ENCODE measurements around the gene CSF2. TPM values are rescaled to one million over a fixed set of nuclear protein-coding genes. Genes with fewer than 3 reads are reported as not detected.

CSF2 gene
- total RNA-seq, 1 experiment from 2014 or later, result 0.80 TPM

DNA sequence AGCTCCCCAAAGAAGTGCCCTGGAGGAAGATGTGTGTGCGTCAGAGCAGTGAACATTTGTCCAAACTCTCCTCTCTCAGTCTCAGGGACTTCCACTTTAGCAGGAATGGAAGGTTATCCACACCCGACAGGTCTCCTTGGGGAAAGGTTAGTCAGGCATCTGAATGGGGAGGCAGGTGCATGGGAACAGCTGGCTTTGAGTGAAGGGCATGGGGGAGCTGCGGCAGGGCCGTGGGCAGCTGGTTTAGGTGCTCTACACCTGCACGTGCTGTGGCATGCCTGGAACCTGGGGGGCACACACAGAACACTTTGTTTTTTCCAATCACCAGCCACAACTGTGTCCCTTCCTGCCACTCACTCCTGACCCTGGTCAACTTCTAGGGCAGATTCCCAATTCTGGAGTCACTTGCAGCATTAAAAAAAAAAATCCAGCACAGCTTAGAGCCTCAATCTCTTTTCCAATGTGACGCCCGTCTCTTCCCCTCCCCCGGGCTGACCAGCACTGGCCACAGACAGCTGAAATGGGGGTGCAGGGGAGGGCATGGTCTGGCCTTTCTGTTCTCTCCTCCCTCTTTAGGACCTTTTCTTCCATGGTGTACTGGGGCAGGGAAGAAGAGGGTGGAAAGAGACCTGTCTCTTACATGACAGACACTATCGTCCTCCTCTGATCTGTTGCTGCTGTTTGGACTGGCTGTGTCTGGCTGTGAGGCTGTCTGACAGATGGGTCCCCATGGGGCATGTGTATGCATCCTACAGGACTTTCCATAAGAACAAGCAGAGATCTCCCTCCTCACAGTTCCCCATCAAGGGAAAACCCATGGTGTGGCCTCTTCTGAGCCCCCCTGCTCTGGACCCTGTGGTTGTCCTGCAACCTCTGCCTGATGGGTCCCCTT, 22.7 kb upstream of the CSF2 start:
- CTCF ChIA-PET, result no interaction called here
- TF ChIP-seq CTCF (IDR thresholded peaks at IDR 0.05; ENCODE audit: unreplicated experiment), result no peak
- no peak for DNase-seq
- no TSS peak for BruUV-seq (replicated peaks)
- H3K9me3 Mint-ChIP-seq (ENCODE audit: low read depth, unreplicated experiment), result no peaks in the 10 kb centered on the region
- H3K36me3 Mint-ChIP-seq (ENCODE audit: insufficient read depth, unreplicated experiment), result no peaks in the 10 kb centered on the region
- peaks cover 62% of the 10 kb centered on the region for H3K27me3 Mint-ChIP-seq (ENCODE audit: unreplicated experiment)
- intact Hi-C loops (cut with micrococcal nuclease; ENCODE audit: unreplicated experiment), result no loop called here
- no peak overlapping the region for H3K27ac Mint-ChIP-seq (ENCODE audit: unreplicated experiment)
- H3K4me3 Mint-ChIP-seq (ENCODE audit: low read depth, unreplicated experiment), result no peak overlapping the region
- H3K4me1 Mint-ChIP-seq (ENCODE audit: low read depth, unreplicated experiment), result no peaks in the 10 kb centered on the region

DNA sequence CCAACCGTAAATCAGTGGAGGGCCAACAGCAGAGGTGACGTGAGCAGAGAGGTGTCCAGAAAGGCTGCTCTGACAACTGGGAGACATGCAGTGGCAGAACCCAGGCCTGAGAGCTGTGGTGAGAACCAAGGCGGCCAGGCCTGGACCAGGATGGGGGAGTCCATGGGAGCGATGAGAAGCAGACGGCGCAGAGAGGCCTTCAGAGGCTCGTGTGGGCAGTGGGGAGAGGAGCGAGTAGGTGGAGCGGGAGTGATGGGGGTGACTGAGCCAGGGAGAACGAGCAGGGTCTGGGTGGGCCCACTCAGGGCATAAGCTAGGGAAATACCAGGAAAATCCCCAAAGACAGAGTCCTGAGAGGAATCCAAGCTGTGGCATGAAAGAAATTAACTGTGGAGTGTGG, 21.1 kb upstream of the CSF2 start:
- intact Hi-C loops (cut with micrococcal nuclease; ENCODE audit: unreplicated experiment), result no loop called here
- no peaks in the 10 kb centered on the region for H3K36me3 Mint-ChIP-seq (ENCODE audit: insufficient read depth, unreplicated experiment)
- H3K4me1 Mint-ChIP-seq (ENCODE audit: low read depth, unreplicated experiment), result no peaks in the 10 kb centered on the region
- H3K27ac Mint-ChIP-seq (ENCODE audit: unreplicated experiment), result no peak overlapping the region
- H3K9me3 Mint-ChIP-seq (ENCODE audit: low read depth, unreplicated experiment), result no peaks in the 10 kb centered on the region
- BruUV-seq (replicated peaks), result no TSS peak
- CTCF ChIA-PET, result no interaction called here
- DNase-seq, result no peak
- H3K27me3 Mint-ChIP-seq (ENCODE audit: unreplicated experiment), result peaks cover 70% of the 10 kb centered on the region
- no peak for TF ChIP-seq CTCF (IDR thresholded peaks at IDR 0.05; ENCODE audit: unreplicated experiment)
- H3K4me3 Mint-ChIP-seq (ENCODE audit: low read depth, unreplicated experiment), result no peak overlapping the region

DNA sequence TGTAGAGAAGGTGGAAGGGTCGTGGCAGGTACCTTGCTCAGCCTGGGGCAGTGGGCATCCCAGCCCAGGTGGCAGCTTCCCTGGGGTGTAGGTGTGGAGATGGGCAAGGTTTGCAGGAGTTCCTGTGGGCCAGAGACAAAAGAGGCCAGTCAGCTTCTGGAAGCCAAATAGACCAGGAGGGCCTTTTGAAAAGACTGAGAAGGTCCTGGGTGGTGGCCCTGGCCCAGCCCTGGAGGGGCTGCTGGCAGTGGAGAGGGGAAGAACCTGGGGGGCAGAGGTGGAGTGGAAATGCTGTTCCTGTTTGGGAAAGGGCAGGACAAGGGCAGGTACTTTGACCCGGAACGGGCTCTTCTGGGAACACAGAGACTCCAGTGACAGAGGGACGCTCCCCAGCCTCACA, 20.1 kb upstream of the CSF2 start:
- H3K27ac Mint-ChIP-seq (ENCODE audit: unreplicated experiment), result no peak overlapping the region
- no peak for DNase-seq
- H3K36me3 Mint-ChIP-seq (ENCODE audit: insufficient read depth, unreplicated experiment), result no peaks in the 10 kb centered on the region
- H3K4me3 Mint-ChIP-seq (ENCODE audit: low read depth, unreplicated experiment), result no peak overlapping the region
- CTCF ChIA-PET, result no interaction called here
- TF ChIP-seq CTCF (IDR thresholded peaks at IDR 0.05; ENCODE audit: unreplicated experiment), result no peak
- H3K27me3 Mint-ChIP-seq (ENCODE audit: unreplicated experiment), result peaks cover 80% of the 10 kb centered on the region
- no peaks in the 10 kb centered on the region for H3K4me1 Mint-ChIP-seq (ENCODE audit: low read depth, unreplicated experiment)
- BruUV-seq (replicated peaks), result no TSS peak
- H3K9me3 Mint-ChIP-seq (ENCODE audit: low read depth, unreplicated experiment), result no peaks in the 10 kb centered on the region
- intact Hi-C loops (cut with micrococcal nuclease; ENCODE audit: unreplicated experiment), result no loop called here

DNA sequence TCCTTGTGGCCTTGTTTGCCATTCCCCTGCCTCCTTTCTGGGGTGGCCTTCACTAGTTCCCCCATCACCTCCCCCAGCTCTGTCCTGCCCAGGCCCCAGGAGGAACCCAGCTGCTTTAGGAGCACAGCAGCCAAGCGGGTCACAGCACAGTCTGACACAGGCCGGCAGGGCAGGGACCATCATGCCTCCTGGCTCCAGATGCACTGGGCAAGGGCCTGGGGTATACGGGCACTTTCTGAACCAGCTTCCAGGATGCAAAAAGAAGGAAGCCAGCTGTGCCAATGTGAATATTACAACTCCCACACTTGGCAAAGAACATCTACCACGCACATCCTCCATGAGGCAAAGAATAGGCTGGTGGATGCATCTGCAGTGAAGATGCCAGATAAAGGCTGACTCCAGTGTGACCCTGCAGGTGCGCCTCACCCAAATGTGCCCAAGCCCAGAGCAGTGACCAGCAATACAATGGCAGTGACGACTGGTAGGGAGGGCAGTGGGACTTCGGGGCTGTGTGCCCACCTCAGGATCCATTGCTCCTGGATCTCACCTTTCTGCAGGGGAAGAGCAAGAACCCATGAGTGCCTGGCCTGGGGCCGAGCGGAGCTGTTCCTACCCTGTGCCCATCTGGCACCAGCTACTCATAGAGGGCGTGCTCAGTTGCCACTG, 19.4 kb upstream of the CSF2 start:
- H3K4me1 Mint-ChIP-seq (ENCODE audit: low read depth, unreplicated experiment), result no peaks in the 10 kb centered on the region
- no peaks in the 10 kb centered on the region for H3K9me3 Mint-ChIP-seq (ENCODE audit: low read depth, unreplicated experiment)
- intact Hi-C loops (cut with micrococcal nuclease; ENCODE audit: unreplicated experiment), result no loop called here
- H3K36me3 Mint-ChIP-seq (ENCODE audit: insufficient read depth, unreplicated experiment), result no peaks in the 10 kb centered on the region
- no peak overlapping the region for H3K27ac Mint-ChIP-seq (ENCODE audit: unreplicated experiment)
- no TSS peak for BruUV-seq (replicated peaks)
- no peak overlapping the region for H3K4me3 Mint-ChIP-seq (ENCODE audit: low read depth, unreplicated experiment)
- CTCF ChIA-PET, result no interaction called here
- no peak for DNase-seq
- H3K27me3 Mint-ChIP-seq (ENCODE audit: unreplicated experiment), result peaks cover 81% of the 10 kb centered on the region
- TF ChIP-seq CTCF (IDR thresholded peaks at IDR 0.05; ENCODE audit: unreplicated experiment), result no peak
